Measurements from ENCODE around the gene RNASET2. TPM values are rescaled to one million over a fixed set of nuclear protein-coding genes. Genes with fewer than 3 reads are reported as not detected.

Gene RNASET2
- total and polyA plus RNA-seq, 2 donors from 2014 or later, result 50.7 to 69.0 TPM

DNA sequence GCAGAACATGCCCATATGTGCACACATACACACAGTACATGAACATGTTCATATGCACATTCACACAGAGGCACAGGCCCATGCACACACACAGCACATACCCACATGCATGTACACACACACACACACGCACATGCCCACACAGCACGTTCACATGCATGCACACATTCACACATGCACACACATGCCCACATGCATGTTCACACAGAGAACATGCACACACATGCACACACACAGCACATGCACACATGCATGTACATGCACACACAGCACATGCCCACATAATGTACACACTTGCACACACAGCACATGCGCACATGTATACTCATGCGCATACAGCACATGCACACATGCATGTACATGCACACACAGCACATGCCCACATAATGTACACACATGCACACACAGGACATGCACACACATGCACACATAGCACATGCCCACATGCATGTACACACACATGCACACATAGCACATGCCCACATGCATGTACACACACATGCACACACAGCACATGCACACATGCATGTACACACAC lies 25.9 kb downstream of the RNASET2 start:
- Histone ChIP-seq H3K36me3 (ENCODE audit: control insufficient read depth in 2 of 3, insufficient read depth in 3 of 3, low read length in 3 of 3) (peaks cover 0 to 2% (median 0%) of the 10 kb centered on the region in 3 donors), H3K4me1 (ENCODE audit: control insufficient read depth in 2 of 3, insufficient read depth in 2 of 3, low read depth in 1 of 3, low read length in 3 of 3) (no peaks in the 10 kb centered on the region), H3K9me3 (ENCODE audit: control insufficient read depth in 2 of 3, insufficient read depth in 1 of 3, low read length in 3 of 3) (no peaks in the 10 kb centered on the region), H3K4me3 (ENCODE audit: low read length in 3 of 3) (no peak overlapping the region), H3K27me3 (ENCODE audit: control insufficient read depth, insufficient read depth, low read length) (no peaks in the 10 kb centered on the region), H3K27ac (ENCODE audit: low read depth in 2 of 2, low read length in 2 of 2) (no peak overlapping the region), H3K9ac (ENCODE audit: low read length in 3 of 3) (no peak overlapping the region)
- no peak for FAIRE-seq
- no peak for DNase-seq
- intact Hi-C loops (cut with DNase I), result no loop called here
- TF ChIP-seq, protein P1, sequence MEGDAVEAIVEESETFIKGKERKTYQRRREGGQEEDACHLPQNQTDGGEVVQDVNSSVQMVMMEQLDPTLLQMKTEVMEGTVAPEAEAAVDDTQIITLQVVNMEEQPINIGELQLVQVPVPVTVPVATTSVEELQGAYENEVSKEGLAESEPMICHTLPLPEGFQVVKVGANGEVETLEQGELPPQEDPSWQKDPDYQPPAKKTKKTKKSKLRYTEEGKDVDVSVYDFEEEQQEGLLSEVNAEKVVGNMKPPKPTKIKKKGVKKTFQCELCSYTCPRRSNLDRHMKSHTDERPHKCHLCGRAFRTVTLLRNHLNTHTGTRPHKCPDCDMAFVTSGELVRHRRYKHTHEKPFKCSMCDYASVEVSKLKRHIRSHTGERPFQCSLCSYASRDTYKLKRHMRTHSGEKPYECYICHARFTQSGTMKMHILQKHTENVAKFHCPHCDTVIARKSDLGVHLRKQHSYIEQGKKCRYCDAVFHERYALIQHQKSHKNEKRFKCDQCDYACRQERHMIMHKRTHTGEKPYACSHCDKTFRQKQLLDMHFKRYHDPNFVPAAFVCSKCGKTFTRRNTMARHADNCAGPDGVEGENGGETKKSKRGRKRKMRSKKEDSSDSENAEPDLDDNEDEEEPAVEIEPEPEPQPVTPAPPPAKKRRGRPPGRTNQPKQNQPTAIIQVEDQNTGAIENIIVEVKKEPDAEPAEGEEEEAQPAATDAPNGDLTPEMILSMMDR (IDR thresholded peaks at IDR 0.05; ENCODE audit: borderline replicate concordance, extremely low read depth, insufficient read depth), result no peak

DNA sequence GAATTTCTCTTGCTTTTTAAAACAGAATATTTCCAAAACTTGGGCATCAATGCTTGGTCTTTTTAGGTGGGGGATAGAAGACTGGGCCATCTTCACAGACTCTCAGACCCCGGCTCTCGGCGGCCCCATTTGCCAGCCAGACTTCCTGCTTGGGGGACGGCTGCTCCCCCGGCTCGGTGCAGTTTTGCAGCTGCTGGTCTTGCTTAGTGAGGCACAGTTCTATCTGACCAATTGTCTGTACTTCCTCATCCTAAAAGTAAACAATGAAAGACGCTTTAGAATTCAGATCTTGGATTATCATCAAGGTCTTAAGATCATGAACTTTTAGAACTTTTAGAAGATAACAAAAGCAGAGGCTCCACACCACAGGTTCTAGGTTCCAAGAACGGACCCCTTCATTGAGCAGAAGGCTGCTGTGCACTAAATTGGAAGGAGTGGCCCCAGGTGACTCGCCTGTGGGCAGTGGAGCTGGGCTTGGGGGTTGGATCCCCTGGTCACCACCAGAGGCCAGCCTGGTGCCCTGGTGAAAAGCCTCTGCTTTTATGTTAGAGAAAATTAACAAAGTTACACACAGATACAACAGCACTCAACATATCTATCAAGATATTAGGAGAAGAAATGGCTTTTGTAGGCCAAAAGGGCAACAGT lies 26.7 kb downstream of the RNASET2 start:
- TF ChIP-seq, protein P1 (IDR thresholded peaks at IDR 0.05; ENCODE audit: borderline replicate concordance, extremely low read depth, insufficient read depth), result no peak
- no peak for DNase-seq

DNA sequence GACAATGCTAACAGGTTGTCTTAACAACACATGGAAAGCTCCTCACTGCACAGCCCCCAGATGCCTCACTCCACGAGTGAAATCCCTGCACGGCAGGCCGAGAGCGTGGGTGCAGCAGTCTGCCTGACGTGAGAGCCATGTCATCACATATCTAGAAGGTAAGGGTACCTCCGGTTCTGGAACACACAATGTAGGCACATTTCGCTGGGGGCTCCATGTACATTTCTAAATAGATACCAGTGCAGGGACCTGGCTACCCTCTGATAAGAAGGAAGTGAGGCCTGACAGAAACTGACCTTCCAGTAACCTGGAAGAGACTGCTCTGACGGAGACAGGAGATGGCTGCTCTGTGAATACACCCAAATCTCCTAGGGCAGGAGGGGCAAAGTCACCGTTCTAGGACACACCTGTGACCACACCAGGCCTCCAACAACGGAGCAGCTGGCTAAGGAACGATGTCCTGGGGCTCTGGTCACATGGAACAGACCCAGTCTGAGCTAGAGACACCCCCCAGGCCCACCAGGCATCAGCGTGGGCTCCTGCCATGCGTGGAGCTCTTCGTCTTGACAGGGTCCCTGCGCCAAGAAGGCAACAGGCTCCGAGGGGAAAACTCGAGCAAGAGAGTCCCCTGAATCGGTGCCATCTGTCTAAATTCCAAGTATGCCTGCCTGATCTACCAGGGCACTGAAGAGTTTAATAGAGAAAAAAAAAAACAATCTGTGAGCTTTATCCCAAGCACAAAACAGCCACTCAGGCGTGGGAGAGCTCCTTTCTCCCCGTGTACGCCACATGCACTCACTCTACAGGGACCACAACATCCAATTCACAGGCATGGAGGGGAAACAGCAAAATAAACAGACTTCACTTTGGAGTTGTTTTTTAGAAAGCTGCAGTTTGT lies 27.5 kb downstream of the RNASET2 start:
- Histone ChIP-seq H3K4me3 (ENCODE audit: low read length in 3 of 3) (no peak overlapping the region), H3K9me3 (ENCODE audit: control insufficient read depth in 2 of 3, insufficient read depth in 1 of 3, low read length in 3 of 3) (no peaks in the 10 kb centered on the region), H3K4me1 (ENCODE audit: control insufficient read depth in 2 of 3, insufficient read depth in 2 of 3, low read depth in 1 of 3, low read length in 3 of 3) (no peaks in the 10 kb centered on the region), H3K9ac (ENCODE audit: low read length in 3 of 3) (no peak overlapping the region), H3K27me3 (ENCODE audit: control insufficient read depth, insufficient read depth, low read length) (no peaks in the 10 kb centered on the region), H3K36me3 (ENCODE audit: control insufficient read depth in 2 of 3, insufficient read depth in 3 of 3, low read length in 3 of 3) (peaks cover 0 to 2% (median 0%) of the 10 kb centered on the region in 3 donors), H3K27ac (ENCODE audit: low read depth in 2 of 2, low read length in 2 of 2) (no peak overlapping the region)
- DNase-seq, result no peak
- intact Hi-C loops (cut with DNase I), result no loop called here
- TF ChIP-seq, protein P1 (IDR thresholded peaks at IDR 0.05; ENCODE audit: borderline replicate concordance, extremely low read depth, insufficient read depth), result no peak
- no peak for FAIRE-seq

More for the DNA sequence above, 26.7 kb downstream of the RNASET2 start:
- H3K36me3 ChIP-seq (ENCODE audit: control insufficient read depth in 2 of 3, insufficient read depth in 3 of 3, low read length in 3 of 3), result peaks cover 0 to 2% (median 0%) of the 10 kb centered on the region in 3 donors
- no peak overlapping the region for H3K4me3 ChIP-seq (ENCODE audit: low read length in 3 of 3)
- FAIRE-seq, result no peak
- intact Hi-C loops (cut with DNase I), result no loop called here
- H3K9ac ChIP-seq (ENCODE audit: low read length in 3 of 3), result no peak overlapping the region
- no peaks in the 10 kb centered on the region for H3K4me1 ChIP-seq (ENCODE audit: control insufficient read depth in 2 of 3, insufficient read depth in 2 of 3, low read depth in 1 of 3, low read length in 3 of 3)
- H3K9me3 ChIP-seq (ENCODE audit: control insufficient read depth in 2 of 3, insufficient read depth in 1 of 3, low read length in 3 of 3), result no peaks in the 10 kb centered on the region
- no peak overlapping the region for H3K27ac ChIP-seq (ENCODE audit: low read depth in 2 of 2, low read length in 2 of 2)
- H3K27me3 ChIP-seq (ENCODE audit: control insufficient read depth, insufficient read depth, low read length), result no peaks in the 10 kb centered on the region

Data from kidney (tissue), 14 donors.